HG02571 (cell line): ENCODE measurements around the gene ITPRIPL2.

Experiments
- ATAC-seq: cut with Tn5 transposase; IDR thresholded peaks from one replicate; pipeline ENCODE4 v1.9.1; 2021; ENCODE audit warnings: mild to moderate bottlenecking, moderate library complexity; ENCODE audit not compliant: unreplicated experiment

The ITPRIPL2 gene

DNA sequence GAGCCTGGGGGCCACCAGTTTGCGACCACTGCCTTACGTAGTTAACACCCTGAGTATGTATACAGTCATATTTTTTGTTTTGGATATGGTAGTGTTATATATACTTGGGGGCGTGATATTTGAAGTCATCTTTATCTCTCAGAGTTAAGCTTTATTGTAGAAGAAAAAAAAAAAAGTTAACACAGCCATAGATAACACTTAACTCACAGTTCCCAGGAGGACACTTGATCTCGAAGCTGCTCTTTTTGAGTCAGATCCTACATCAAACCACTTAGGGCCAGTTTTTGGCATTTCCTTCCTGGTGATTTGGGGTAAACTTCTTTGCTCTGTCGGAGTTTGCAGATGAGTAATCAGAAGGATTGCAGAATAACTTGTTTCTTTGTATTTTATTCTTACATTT lies 5.8 kb downstream of the ITPRIPL2 start:
- no peak for ATAC-seq

GRCh38 chr16:19123535-19124178 lies 9.9 kb downstream of the ITPRIPL2 start:
- ATAC-seq = no peak

DNA sequence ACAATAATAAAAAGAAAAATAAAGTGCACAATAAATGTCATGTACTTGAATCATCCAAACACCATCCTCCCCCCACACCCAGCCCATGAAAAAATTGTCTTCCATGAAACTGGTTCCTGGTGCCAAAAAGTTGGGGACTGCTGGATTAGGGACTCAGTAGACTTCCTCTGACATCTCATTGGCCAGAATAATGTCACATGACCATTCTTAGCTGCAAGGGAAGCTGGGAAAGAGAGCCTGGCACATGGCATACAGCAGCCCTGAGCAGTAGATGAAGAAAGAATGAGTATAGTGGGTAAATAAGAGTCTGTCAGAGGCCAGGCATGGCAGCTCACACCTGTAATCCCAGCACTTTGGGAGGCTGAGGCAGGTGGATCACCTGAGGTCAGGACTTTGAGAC lies 12.5 kb downstream of the ITPRIPL2 start:
- no peak for ATAC-seq

DNA sequence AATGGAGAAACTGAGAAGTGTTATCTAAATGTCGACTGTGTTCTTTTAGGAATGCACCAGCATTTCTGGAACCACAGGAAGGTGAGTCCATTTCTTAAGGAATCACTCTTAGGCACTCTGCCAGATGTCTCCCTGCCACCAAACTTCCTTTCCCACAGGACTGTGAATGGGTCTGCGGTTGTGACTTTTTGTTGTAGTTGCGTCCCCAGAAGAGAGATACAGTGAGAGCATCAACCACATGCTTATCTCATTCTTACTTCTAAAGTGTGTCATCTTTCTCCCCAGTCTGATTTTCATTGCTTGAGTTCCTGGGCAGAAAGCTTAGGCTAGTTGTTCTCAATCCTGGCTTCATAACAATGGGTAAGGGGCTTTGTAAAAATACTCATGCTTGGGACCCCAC lies 13.4 kb downstream of the ITPRIPL2 start:
- ATAC-seq = peak; percentile 15

DNA sequence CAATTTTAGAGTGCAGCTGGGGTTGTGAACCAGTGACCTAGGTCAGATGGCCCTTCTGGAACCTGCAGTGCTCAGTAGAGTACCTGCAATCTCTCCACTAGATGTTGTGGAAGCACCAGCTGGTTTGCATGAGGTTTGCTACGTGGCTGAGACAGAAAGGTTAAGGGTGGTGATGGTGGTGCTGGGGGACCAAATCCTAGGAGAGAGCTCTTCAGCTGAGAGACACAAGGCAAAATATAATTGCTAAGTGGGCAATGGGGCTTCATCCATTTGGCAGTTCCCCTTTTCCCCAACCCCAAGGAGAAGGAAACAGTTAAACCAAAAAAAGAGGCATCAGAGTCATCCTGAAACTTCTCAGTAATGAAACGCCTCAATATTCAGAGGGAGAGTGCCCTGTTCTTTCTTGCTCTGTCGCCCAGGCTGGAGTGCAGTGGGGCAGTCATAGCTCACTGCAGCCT lies 13.9 kb downstream of the ITPRIPL2 start:
- peak; percentile 48 for ATAC-seq

DNA sequence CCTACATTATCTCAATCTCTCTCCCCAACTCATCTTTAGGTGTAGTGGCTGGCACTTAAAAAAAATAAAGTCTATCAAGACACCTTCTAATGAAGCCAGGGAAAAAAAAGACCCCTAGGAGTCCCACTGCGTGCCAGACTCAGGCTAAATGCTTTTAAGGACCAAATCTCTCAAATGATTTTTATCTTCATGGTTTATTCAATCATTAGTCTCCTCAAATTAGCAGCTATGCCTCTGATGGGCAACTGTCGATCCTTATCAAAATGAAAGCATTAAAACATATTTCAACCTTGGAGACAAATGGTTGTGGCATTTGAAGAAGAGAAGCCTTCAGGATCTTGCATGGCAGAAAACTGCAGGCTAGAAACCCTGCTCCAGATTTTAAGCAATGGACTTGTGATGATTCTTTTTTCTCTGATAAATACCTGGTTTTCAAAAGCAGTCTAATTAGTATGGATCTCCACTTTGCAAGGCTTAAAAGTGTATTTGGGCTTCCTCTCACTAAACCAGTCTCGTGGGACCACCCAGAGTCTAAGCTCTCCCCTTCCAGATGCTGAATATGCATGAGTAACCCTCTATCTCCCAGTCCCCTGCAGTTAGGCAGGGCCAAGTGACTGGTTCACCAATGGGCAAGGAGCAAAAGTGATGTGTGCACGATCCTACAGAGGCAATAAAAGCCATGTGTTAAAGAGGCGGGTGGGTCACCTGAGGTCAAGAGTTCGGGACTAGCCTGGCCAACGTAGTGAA lies 14.9 kb downstream of the ITPRIPL2 start:
- no peak for ATAC-seq

GRCh38 chr16:19130385-19130784 lies 16.6 kb downstream of the ITPRIPL2 start:
- ATAC-seq = no peak

GRCh38 chr16:19130852-19131824 lies 17.4 kb downstream of the ITPRIPL2 start:
- no peak for ATAC-seq

DNA sequence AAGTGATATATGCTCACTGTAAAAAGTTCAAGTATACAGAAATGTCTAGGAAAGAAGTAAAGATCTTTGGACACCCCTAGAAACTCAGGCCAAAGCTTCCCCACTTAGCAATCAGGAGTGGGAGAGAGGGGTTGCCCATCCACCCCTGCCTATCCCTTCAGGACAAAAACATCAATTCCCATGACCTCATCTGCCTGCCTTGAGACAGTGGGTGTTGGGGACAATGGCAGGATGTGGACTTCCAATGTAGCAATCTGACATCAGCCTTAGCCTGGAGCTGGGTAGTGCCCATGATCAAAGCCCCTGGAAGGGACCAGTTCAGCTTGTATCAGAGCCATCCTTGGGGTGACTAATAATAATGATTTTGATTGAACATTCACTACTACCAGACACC lies 18.1 kb downstream of the ITPRIPL2 start:
- no peak for ATAC-seq

DNA sequence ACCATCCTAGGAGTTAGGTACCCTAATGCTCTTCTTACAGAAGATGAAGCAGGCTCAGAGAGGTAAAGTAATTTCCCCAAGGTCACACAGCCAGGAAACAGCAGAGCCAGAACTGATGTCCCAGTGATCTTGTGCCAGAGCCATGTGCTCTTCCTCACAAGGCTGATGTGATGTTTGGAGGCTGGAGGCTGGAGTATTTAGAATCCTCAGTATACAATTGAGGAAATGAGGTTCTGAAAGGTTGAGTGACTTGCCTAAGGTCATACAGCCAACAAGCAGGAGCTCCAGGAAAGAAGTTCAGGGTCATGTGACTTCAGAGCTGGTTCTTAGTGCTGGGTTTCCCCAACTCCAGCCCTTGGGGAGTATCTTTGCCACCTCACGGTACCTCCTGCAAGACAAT lies 18.5 kb downstream of the ITPRIPL2 start:
- ATAC-seq = no peak

DNA sequence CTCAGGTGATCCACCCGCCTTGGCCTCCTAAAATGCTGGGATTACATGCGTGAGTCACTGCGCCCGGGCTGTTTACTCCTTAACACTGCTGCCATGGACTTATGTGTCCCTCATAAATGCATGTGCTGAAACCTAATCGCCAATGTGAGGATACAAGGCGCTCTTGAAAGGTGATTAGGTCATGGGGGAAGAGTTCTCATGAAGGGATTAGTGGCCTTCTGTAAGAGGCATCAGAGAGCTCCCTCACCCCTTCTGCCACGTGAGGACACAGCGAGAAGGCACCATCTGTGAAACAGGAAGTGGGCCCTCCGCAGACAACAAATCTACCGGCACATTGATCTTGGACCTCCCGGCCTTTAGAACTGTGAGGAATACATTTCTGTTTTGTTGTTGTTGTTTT lies 19.1 kb downstream of the ITPRIPL2 start:
- ATAC-seq = no peak

- ATAC-seq = no peak
Observed at GRCh38 chr16:19133600-19133999, 19.8 kb downstream of the ITPRIPL2 start.

- no peak for ATAC-seq
Observed at GRCh38 chr16:19135201-19135842, 21.6 kb downstream of the ITPRIPL2 start.

DNA sequence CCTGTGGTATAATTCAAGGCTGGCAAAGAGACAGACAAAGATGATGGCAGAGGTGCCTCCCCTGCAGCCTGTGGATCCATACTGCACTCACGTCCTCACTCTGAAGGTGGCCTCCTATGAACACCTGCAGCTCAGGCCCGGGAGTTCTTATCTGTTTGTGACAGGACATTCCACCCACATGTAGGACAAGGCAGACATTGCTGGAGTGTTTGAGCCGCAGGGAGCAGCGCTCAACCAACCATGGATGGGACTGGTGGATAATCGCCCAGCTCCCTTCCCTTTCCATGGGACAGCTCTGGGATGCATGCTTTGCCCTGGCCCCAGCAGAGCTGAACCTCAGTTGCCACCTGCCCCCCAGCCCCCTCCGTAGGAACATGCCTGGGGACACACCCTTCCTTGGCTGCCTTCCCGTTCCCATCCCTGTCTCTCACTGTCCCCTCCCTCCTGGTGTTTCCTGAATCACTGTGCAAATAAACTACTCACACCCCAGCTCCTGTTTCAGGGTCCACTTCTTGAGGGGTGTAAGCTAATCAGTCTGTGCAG lies 22.2 kb downstream of the ITPRIPL2 start:
- no peak for ATAC-seq

- no peak for ATAC-seq
Observed at GRCh38 chr16:19136549-19137196, 22.9 kb downstream of the ITPRIPL2 start.

DNA sequence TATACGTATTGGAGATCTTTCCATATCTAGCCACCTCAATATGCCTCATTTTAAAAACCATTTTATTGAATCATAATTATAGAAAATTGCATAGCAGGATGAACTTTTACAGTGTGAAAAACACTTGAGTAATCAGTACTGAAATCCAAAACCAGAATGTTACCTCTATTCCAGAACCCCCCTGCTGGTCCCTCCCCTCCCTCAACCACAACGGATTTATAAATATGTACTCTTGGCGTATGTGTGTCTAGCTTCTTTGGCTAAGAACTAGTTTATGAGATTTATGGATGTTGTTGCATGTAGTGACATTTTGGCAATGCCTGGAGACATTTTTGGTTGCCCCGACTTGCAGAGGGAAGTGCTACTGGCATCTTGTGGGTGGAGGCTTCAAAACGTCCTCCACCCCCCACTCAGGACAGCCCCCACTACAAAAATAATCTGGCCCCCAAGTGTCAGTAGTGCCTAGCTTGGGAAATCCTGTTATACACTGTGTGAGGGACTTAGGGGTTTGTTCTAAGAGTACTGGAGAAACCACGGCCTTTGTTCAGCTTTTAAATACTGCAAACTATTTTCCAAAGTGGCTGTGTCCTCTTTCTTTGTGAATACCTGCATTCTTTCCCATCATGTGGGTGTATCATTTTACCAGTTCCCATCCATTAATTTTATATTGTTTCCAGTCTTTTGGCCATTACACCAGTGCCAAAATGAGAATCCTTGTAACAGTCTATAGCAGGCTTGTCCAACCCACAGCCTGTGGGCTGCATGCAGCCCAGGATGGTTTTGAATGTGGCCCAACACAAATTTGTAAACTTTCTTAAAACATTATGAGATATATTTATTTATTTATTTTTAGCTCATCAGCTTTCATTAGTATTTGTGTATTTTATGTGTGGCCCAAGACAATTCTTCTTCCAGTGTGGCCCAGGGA lies 23.7 kb downstream of the ITPRIPL2 start:
- ATAC-seq = no peak

- ATAC-seq = no peak
Observed at GRCh38 chr16:19138601-19139000, 24.8 kb downstream of the ITPRIPL2 start.

DNA sequence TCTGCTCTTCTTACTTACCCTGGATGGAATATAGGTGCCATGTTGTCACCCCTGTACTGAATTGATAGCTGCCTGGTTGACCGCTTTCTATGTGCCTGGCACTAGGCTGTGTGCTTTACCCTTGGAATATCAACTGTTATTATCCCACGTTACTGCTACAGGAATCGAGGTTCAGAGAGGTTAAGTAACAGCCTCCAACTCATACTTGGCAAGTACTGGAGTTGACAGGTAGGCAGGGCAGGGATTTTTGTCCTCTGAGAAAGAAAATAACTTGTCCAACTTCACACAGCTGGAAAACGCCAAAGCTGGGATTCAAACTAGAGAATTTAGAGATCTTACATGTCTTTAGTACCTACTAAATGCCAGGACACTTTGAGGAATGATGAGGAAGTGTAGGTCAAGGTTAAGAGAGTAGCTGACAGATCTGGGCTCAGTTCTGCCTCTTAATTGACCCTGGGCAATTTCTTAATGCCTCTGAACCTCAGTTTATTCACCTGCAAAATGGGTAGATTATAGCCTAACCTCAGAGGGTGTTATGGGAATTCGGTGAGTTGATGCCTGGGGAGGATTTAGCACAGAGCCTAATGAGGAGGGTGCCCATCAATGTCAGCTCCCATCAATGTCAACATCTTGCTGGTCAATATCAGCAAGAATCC lies 25.8 kb downstream of the ITPRIPL2 start:
- ATAC-seq = no peak

- no peak for ATAC-seq
Observed at GRCh38 chr16:19140396-19140795, 26.6 kb downstream of the ITPRIPL2 start.
